ENCODE results near the gene ANXA11. TPM values are rescaled to one million over a fixed set of nuclear protein-coding genes. Genes with fewer than 3 reads are reported as not detected.

ANXA11 gene
- total and polyA plus RNA-seq, 2 of the 8 experiments (the other 6 are each of a cell fraction or from before 2014, with no cell fraction given), result 40.5 to 84.9 TPM

DNA sequence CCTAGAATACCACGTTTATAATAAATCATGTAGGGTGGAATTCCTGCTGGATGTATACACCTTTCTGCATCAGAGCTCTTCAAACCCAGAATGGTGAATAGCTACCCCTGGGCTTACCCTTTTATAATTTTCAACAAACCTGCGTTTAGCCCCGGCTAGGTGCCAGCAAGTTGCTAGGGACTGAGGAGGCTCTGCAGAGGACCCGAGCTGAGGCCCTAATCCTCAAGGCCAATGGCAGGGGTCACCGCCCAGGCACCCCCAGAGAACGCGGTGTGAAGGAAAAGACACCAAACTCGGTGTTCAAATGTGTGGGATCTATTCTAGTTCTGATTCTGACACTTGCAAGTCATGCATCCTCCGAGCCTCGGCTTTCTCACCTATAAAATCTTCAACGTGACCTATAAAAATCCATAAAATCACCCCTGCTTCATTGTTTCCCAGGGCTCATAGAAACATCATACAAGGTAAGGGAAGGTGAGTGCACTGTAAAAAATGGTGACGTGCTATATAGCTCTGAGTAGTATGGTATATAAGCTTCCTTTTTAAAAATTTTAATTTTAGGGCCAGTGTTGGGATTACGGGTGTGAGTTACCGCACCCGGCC, 2.5 kb upstream of the ANXA11 start:
- Histone ChIP-seq H3K9ac (replicated peaks in 1 of 4; ENCODE audit: extremely low read depth in 1 of 4, low read depth in 3 of 4, low read length in 3 of 4) (no peak overlapping the region), H2BK12ac (ENCODE audit: low read depth, low read length) (peak overlapping the region; percentile 39; the same call in 1 of the 2 replicates), H3K23ac (ENCODE audit: insufficient read length) (no peak overlapping the region), H2AFZ (ENCODE audit: low read length) (peak overlapping the region; percentile 74; the same call in 1 of the 2 replicates), H3K23me2 (ENCODE audit: low read depth, low read length) (peaks cover 12% of the 10 kb centered on the region), H3K4ac (replicated peaks; ENCODE audit: insufficient read length, low read depth, low read length) (no peak overlapping the region), H2BK20ac (ENCODE audit: low read length) (no peak overlapping the region), H2BK15ac (ENCODE audit: low read length) (no peak overlapping the region), H2BK120ac (replicated peaks; ENCODE audit: low read depth, low read length) (peak overlapping the region; percentile 38), H4K8ac (ENCODE audit: extremely low read depth, insufficient read depth, low read length) (peak overlapping the region; percentile 93; the same call in 1 of the 2 replicates), H3K4me1 (replicated peaks in 1 of 4; ENCODE audit: control insufficient read depth in 3 of 4, insufficient read depth in 4 of 4, low read length in 3 of 4) (peaks cover 10 to 17% (median 14%) of the 10 kb centered on the region in 4 experiments), H3K18ac (ENCODE audit: extremely low read depth, low read length) (peak overlapping the region; percentile 48), H2AK5ac (ENCODE audit: low read depth, low read length) (no peak overlapping the region), H3K56ac (replicated peaks; ENCODE audit: insufficient read length, low read depth, low read length) (no peak overlapping the region), H3K4me3 (ENCODE audit: extremely low read depth in 1 of 4, insufficient read depth in 2 of 4, low read depth in 3 of 4, low read length in 4 of 4) (peak overlapping the region; percentile 16 to 56 (median 29); a peak in 4 of 8 replicates), H4K5ac (ENCODE audit: insufficient read length, low read depth, low read length) (no peak overlapping the region), H3K36me3 (ENCODE audit: control insufficient read depth in 2 of 4, insufficient read depth in 4 of 4, low read length in 3 of 4) (no peaks in the 10 kb centered on the region), H4K91ac (replicated peaks; ENCODE audit: insufficient read length, low read length) (no peak overlapping the region), H3K79me2 (ENCODE audit: control insufficient read depth in 1 of 2, insufficient read depth in 2 of 2, low read length in 2 of 2) (peaks cover 0 to 12% of the 10 kb centered on the region in 2 experiments; a peak in 1 of 4 replicates), H3K9me3 (ENCODE audit: insufficient read depth in 2 of 2, low read depth in 1 of 2, low read length in 1 of 2) (no peaks in the 10 kb centered on the region), H3K4me2 (ENCODE audit: insufficient read depth in 1 of 2, low read depth in 2 of 2, low read length in 2 of 2) (peak overlapping the region; percentile 69 to 99), H4K20me1 (replicated peaks in 1 of 2; ENCODE audit: control insufficient read depth in 1 of 2, insufficient read depth in 2 of 2, low read length in 2 of 2) (peaks cover 0 to 3% of the 10 kb centered on the region in 2 experiments), H3K27ac (ENCODE audit: low read depth, low read length) (no peak overlapping the region), H3K27me3 (replicated peaks in 1 of 4; ENCODE audit: control insufficient read depth in 3 of 4, extremely low read depth in 1 of 4, insufficient read depth in 3 of 4, low read length in 3 of 4) (peaks cover 0 to 17% (median 10%) of the 10 kb centered on the region in 4 experiments; a peak in 6 of 7 replicates), H3K14ac (ENCODE audit: insufficient read length) (no peak overlapping the region), H3K79me1 (ENCODE audit: low read depth, low read length) (no peaks in the 10 kb centered on the region; the same call in 1 of the 2 replicates), H2BK5ac (ENCODE audit: low read depth, low read length) (no peak overlapping the region)
- TF ChIP-seq, protein P1, sequence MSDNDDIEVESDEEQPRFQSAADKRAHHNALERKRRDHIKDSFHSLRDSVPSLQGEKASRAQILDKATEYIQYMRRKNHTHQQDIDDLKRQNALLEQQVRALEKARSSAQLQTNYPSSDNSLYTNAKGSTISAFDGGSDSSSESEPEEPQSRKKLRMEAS (IDR thresholded peaks at IDR 0.05), result no peak
- TF ChIP-seq KDM4A (IDR thresholded peaks at IDR 0.05; ENCODE audit: low read depth, low read length, severe bottlenecking) (no peak), EZH2 (IDR thresholded peaks at IDR 0.05; ENCODE audit: low read depth, low read length, severe bottlenecking) (peak; percentile 33)
- 68% methylated on average over 15 of the region's 15 CpGs; no CpG with 5 or more reads in 1 of the 2 experiments for WGBS, 2 experiments (ENCODE audit: extremely low coverage in 1 of 2, insufficient coverage in 1 of 2, insufficient read length in 1 of 2, insufficient replicate concordance in 2 of 2, low coverage in 1 of 2, low lambda C conversion rate in 2 of 2, missing lambda C conversion rate in 1 of 2)
- CTCF ChIA-PET (ENCODE audit: partially characterized antibody), result interaction anchor here (0.9 to 1.9 kb wide), 11 partner anchors 10 to 149 kb away, joined by 3 to 11 read pairs (median 3); no protein-coding TSS in a partner anchor
- FAIRE-seq (no peak), DNase-seq (ENCODE audit: low read depth in 1 of 2, low spot score in 2 of 2) (no peak)
- POLR2A ChIA-PET (ENCODE audit: partially characterized antibody), result interaction anchor here (0.9 to 1.5 kb wide), 6 partner anchors 9 to 75 kb away, joined by 3 to 6 read pairs (median 4); no protein-coding TSS in a partner anchor
